Measurements from ENCODE around the gene LPIN2.

Gene LPIN2

GRCh38 chr18:2981212-2981728 is 31.7 kb downstream of the LPIN2 start:
- H3K9me3 ChIP-seq (ENCODE audit: low read length) = no peaks in the 10 kb centered on the region
- H3K9me2 ChIP-seq (ENCODE audit: low read depth, low read length) = no peaks in the 10 kb centered on the region
- H3K79me2 ChIP-seq (ENCODE audit: insufficient read depth, low read length) = no peaks in the 10 kb centered on the region
- no peak overlapping the region for H3K4me3 ChIP-seq (ENCODE audit: low read depth, low read length, poor library complexity, severe bottlenecking)
- no peaks in the 10 kb centered on the region for H3K36me3 ChIP-seq (ENCODE audit: insufficient read depth, low read length)
- H3F3A ChIP-seq (ENCODE audit: insufficient read depth, low read length) = no peaks in the 10 kb centered on the region
- H3K27me3 ChIP-seq (ENCODE audit: insufficient read depth, low read length) = no peaks in the 10 kb centered on the region
- no peak overlapping the region for H3K27ac ChIP-seq (ENCODE audit: low read depth, low read length, poor library complexity, severe bottlenecking)
- no peaks in the 10 kb centered on the region for H4K20me1 ChIP-seq (ENCODE audit: insufficient read depth, low read length)
- no peak overlapping the region for H2AFZ ChIP-seq (ENCODE audit: low read length)
- TF ChIP-seq CTCF (IDR thresholded peaks at IDR 0.05; ENCODE audit: low read length) (no peak), EZH2 (IDR thresholded peaks at IDR 0.05; ENCODE audit: borderline replicate concordance, low read length) (no peak)
- peaks cover 30% of the 10 kb centered on the region for H3K4me1 ChIP-seq (ENCODE audit: insufficient read depth, low read length, severe bottlenecking)
- no peak overlapping the region for H3K4me2 ChIP-seq (ENCODE audit: low read length)
- H3K9ac ChIP-seq (ENCODE audit: low read length) = no peak overlapping the region

GRCh38 chr18:2979871-2980790 is 32.8 kb downstream of the LPIN2 start:
- H3K4me1 ChIP-seq (ENCODE audit: insufficient read depth, low read length, severe bottlenecking) = peaks cover 30% of the 10 kb centered on the region
- no peak overlapping the region for H3K4me3 ChIP-seq (ENCODE audit: low read depth, low read length, poor library complexity, severe bottlenecking)
- H3F3A ChIP-seq (ENCODE audit: insufficient read depth, low read length) = no peaks in the 10 kb centered on the region
- no peaks in the 10 kb centered on the region for H4K20me1 ChIP-seq (ENCODE audit: insufficient read depth, low read length)
- no peaks in the 10 kb centered on the region for H3K27me3 ChIP-seq (ENCODE audit: insufficient read depth, low read length)
- H2AFZ ChIP-seq (ENCODE audit: low read length) = no peak overlapping the region
- H3K9me3 ChIP-seq (ENCODE audit: low read length) = no peaks in the 10 kb centered on the region
- no peaks in the 10 kb centered on the region for H3K79me2 ChIP-seq (ENCODE audit: insufficient read depth, low read length)
- H3K36me3 ChIP-seq (ENCODE audit: insufficient read depth, low read length) = no peaks in the 10 kb centered on the region
- H3K9ac ChIP-seq (ENCODE audit: low read length) = no peak overlapping the region
- TF ChIP-seq EZH2 (IDR thresholded peaks at IDR 0.05; ENCODE audit: borderline replicate concordance, low read length) (no peak), CTCF (IDR thresholded peaks at IDR 0.05; ENCODE audit: low read length) (no peak)
- H3K9me2 ChIP-seq (ENCODE audit: low read depth, low read length) = no peaks in the 10 kb centered on the region
- H3K27ac ChIP-seq (ENCODE audit: low read depth, low read length, poor library complexity, severe bottlenecking) = peak overlapping the region; percentile 18
- H3K4me2 ChIP-seq (ENCODE audit: low read length) = peak overlapping the region; percentile 33; the same call in 1 of the 2 replicates

GRCh38 chr18:2979129-2979528 is 33.8 kb downstream of the LPIN2 start:
- Histone ChIP-seq H2AFZ (ENCODE audit: low read length) (no peak overlapping the region), H3K9me2 (ENCODE audit: low read depth, low read length) (no peaks in the 10 kb centered on the region), H3F3A (ENCODE audit: insufficient read depth, low read length) (no peaks in the 10 kb centered on the region), H3K4me2 (ENCODE audit: low read length) (no peak overlapping the region), H3K4me1 (ENCODE audit: insufficient read depth, low read length, severe bottlenecking) (peaks cover 30% of the 10 kb centered on the region), H3K4me3 (ENCODE audit: low read depth, low read length, poor library complexity, severe bottlenecking) (no peak overlapping the region), H3K27me3 (ENCODE audit: insufficient read depth, low read length) (no peaks in the 10 kb centered on the region), H3K9me3 (ENCODE audit: low read length) (no peaks in the 10 kb centered on the region), H4K20me1 (ENCODE audit: insufficient read depth, low read length) (no peaks in the 10 kb centered on the region), H3K79me2 (ENCODE audit: insufficient read depth, low read length) (no peaks in the 10 kb centered on the region), H3K9ac (ENCODE audit: low read length) (no peak overlapping the region), H3K27ac (ENCODE audit: low read depth, low read length, poor library complexity, severe bottlenecking) (no peak overlapping the region), H3K36me3 (ENCODE audit: insufficient read depth, low read length) (no peaks in the 10 kb centered on the region)
- TF ChIP-seq EZH2 (IDR thresholded peaks at IDR 0.05; ENCODE audit: borderline replicate concordance, low read length) (no peak), CTCF (IDR thresholded peaks at IDR 0.05; ENCODE audit: low read length) (no peak)

Data from OCI-LY1 (cell line).